PC-3 (cell line): Measurements from ENCODE around the gene C11orf91.

Source experiments
- CTCF ChIP-seq: fragments of 300-600 bp; sonication (generic); conservative IDR thresholded peaks from 2 replicates; pipeline ENCODE4 v1.5.1; 2017; ENCODE audit warnings: antibody characterized with exemption, low read depth, mild to moderate bottlenecking, low read length
- EZH2 ChIP-seq: fragments of 300-600 bp; sonication (generic); IDR thresholded peaks from one replicate; pipeline ENCODE4 v1.6.1; 2017; ENCODE audit warnings: antibody characterized with exemption, mild to moderate bottlenecking, low read length; ENCODE audit not compliant: unreplicated experiment
- EZH2phosphoT487 ChIP-seq: fragments of 300-600 bp; sonication (generic); IDR thresholded peaks from 2 replicates; pipeline ENCODE4 v1.6.1; 2018; ENCODE audit warnings: mild to moderate bottlenecking, antibody characterized with exemption, low read length, borderline replicate concordance

- TF ChIP-seq CTCF = no peak
- no peak for TF ChIP-seq EZH2
- TF ChIP-seq EZH2phosphoT487 = no peak
Measured at GRCh38 chr11:33736148-33736812, 35.7 kb upstream of the C11orf91 start, which contains the start of gene CD59.
